H54 (cell line): ENCODE data around the gene NEDD4.
A peak's percentile ranks its signal among the peaks of the same experiment; 100 is the strongest.
"Not testable (repeated sequence)": the region's sequence is repeated elsewhere in the genome, so short reads cannot be mapped to it uniquely, and the experiment has no call there.

ENCODE experiments used
- DNase-seq: peaks from one replicate; pipeline ENCODE4 v3.0.0; 2011; ENCODE audit warnings: low spot score, mixed read lengths; ENCODE audit not compliant: insufficient read length
- FAIRE-seq: peaks from 3 replicates; lab custom pipeline; 2011; peaks lifted over from hg19 to GRCh38; lab: Jason Lieb, UNC
- POLR2A ChIP-seq: IDR thresholded peaks from 2 replicates; pipeline ENCODE4 v1.6.1; 2011; ENCODE audit warnings: low read depth, mild to moderate bottlenecking, low read length

NEDD4 gene

DNA sequence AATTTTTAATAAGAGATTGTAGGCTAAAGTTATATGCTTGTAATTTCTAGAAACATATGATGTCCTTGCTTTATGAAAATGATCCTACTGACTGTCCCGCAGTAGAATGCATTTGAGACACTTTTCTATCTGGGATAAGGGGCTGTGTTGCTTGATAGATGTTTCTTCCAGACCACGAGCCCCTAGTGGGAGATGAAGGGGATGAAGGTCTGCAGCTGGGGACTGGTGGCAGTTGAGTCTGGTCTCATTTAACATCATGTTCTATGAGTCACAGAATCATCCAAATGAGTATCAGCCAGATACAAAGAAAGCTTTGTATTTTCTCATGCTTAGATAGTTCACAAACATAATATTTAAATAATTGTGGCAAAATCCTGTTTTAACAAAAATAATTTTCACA lies 166.2 kb downstream of the NEDD4 start:
- no peak for FAIRE-seq
- no peak for DNase-seq
- no peak for TF ChIP-seq POLR2A

DNA sequence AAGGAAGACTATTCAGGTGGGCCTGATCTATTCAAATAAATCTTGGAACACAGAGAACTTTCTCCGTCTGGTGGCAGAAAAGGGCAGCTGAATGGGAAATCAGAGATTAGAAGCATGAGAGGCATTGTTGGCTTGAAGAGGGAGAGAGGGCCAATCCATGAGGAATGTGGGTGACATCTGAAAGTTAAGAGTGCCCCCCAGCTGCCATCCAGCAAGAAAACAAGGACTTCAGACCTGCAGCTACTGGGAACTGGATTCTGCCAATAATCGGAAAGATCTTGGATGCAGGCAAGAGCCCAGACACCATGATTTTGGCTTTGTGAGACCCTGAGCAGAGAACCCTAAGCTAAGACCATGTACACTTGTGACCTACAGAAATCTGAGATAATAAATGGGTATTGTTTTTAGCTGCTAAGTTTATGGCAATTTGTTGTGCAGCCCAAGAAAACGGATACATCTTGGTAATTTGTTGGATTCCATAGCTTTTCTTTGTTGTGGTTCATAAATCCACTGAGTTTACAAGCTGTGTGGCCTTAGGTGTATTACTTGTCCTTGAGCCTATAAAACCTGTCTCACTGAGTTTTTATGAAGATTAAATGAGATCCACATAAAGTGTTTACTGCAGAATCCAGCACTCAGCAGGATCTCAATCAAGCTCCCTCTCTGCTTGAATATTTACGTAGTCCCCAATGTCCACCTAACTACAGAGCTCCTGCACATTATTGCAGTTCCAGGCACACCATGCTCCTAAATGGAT lies 168.4 kb downstream of the NEDD4 start:
- DNase-seq, result no peak
- no peak for FAIRE-seq
- no peak for TF ChIP-seq POLR2A

DNA sequence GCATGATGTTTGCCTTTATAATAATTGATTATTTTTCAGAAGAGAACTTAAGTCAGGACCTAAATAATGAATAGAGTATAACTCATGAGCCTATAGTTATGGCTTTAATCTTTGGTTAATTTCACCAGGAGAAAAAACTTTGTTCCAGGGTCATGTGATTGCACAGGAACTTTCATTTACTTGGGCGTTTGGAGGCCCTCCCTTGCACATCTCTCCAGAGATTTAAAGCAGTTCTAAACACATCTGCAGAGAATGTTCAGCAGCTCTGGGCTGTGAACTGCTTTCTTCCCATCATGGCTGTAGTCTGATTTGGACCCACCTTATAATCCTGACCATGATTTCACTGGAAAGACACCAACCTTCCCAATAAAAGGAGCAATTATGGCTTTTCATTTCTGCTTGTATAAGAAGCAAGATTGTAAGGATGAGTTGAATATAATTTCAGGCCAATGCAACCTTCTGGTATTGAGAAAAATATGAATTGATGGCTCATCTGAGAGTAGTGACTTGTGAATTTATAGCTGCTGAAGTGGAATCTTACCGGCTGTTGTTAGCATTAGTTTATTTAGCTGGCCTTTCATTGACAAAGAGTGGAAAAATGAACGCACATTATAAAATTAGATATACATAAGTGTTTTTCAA lies 169.6 kb downstream of the NEDD4 start:
- no peak for TF ChIP-seq POLR2A
- no peak for DNase-seq
- FAIRE-seq, result no peak

DNA sequence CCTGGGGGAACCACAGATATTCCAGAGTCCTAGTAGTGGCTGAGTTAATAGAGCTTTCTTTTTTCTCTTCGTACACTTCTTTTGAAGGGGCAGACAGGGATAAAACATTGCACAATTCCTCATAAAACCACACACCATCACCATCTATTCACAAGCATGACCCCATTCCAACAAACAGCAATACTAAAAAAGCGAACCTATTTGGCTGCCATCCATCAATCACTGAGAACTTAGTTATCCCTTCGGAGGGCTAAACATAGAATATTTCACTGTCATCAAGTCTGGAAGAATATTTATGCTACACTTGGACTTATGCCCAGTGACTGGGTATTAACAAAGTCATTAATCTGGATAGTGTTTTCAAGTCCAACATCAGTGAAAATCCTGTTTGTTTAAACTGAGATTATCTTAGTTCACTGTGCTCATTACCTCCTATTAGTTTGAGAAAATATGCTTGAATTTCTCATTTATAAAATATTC lies 170.2 kb downstream of the NEDD4 start:
- no peak for TF ChIP-seq POLR2A
- DNase-seq, result no peak
- no peak for FAIRE-seq

DNA sequence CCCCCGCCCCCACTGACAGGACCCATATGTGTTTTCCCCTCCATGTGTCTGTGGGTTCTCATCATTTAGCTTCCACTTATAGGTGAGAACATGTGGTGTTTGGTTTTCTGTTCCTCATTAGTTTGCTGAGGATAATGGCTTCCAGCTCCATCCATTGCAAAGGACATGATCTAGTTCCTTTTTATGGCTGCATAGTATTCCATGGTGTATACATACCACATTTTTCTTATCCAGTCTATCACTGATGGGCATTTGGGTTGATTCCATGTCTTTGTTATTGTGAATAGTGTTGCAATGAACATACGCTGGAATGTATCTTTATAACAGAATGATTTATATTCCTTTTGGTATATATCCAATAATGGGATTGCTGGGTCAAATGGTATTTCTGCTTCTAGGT lies 171.7 kb downstream of the NEDD4 start:
- FAIRE-seq, DNase-seq: not testable (repeated sequence)

DNA sequence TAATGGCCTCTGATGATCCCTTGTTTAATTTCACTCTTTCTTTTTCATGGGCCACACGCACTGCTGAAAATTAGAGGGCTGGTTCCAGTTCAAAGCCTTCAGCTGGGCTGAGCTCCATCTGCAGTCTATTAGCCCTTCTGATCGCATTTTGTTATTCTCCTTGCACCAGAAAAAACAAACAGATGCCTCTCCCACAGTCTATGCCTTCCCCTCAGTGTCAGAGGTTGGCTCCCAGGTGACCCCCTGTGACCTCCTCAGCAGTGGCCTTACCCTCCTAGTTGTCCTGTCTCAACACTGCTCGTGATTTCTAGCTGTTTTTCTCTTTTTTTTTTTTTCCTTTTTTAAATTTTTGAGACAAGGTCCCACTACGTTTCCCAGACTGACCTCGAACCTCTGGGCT lies 173.4 kb downstream of the NEDD4 start:
- no peak for TF ChIP-seq POLR2A

DNA sequence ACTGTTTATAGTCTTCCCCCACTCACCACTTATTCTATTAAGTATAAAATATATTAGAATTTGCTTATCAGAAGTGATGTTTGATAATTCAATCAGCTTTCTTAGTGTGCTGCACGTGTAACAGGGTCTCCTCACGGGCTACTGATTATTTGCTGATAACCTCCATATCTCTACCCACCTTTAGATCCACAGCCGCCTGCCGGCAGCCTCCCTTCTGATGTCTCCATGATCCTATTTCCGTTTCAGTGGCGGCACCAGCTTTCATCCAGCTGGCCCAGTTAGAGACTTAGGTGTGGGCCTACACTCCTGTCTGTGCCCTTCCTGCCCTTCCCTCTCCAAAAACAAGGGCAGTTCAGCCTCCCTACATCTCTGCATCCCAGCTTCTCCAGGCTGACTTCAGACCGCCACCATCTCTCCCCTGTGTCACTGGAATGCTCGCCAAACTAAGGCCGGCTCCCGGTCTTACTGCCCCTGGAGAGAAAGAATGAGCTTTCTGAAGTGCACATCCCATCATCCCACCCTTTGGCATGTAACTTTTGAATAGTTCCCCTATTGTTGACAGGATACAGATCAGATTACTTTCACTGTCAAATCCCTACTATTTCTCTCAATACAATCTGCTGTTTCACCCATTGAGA lies 173.9 kb downstream of the NEDD4 start:
- no peak for DNase-seq
- TF ChIP-seq POLR2A, result no peak
- FAIRE-seq, result no peak

More for the DNA sequence above, 173.4 kb downstream of the NEDD4 start:
- no peak for FAIRE-seq
- no peak for DNase-seq

DNA sequence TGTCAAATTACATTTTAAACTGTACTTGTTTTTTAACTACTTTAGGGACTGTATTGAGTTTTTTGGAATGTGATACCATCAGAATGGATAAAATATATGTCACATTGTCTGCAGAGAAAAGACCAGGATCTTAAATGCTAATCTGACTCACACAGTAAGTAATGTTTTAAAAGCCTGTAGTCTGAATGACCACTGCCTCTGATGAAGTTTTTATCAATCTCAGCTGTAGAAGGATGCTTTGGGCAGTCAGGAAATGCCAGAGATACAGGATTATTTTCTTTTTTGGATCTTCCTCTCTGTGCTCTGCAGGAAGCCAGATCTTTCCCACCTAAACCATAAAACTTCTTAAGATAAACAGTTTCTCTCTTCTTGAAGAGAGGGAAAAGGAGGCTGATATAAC lies 177.4 kb downstream of the NEDD4 start:
- FAIRE-seq, result no peak
- no peak for TF ChIP-seq POLR2A
- no peak for DNase-seq

DNA sequence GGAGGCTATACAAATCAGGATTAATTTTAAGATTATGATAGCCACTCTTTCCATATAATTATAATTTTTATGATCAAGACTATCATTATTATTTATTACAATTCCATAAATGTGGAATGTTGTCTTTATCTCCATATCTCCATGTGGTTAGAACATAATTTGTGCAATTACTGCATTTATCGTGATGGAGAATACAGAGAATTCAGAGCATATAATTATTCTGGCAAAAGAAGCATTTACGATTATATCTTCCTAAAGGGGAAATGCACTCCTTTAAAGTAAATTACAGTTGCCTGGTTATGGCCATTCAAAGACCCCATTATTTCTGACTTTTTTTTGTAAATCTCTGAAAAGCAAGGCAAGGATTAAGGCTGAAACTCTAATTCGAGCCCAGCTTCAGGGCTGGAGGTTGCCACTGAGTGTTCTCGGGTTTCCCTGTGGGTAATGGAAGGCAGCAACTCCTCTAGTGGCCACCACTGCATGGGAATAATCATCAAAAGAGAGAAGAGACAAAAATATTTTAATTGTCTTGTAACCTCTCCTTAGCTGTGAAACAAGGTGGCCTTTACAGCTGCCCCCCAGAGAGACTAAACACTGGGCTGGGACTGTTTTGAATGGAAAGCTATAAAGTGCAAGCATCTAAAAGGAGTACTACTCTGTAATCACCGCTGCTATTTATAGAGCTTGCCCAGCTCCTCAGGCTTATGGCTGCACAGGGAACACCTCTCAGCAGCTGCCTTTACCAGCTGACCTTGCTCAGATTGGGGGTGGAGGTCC lies 190.6 kb downstream of the NEDD4 start:
- no peak for TF ChIP-seq POLR2A
- DNase-seq, result no peak
- no peak for FAIRE-seq

DNA sequence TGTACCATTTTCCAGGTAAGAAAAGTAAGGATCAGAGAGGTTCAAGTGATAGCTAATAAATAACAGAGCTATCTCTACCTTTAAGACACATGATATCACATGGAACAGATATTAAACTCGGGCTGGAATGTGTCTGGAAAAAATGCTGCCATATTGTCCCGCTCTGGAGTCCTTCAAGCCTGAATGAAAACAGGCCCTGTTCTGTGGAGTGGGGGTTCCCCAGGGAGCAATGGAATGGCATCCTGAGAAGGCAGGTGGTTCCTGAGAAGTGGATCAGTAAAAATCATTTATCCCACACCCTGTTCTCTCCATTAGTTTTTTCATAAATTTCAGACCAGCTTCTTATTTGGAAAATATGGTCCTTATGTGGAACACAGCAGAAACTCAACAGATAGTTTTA lies 193.2 kb downstream of the NEDD4 start:
- FAIRE-seq (no peak), DNase-seq (no peak)
- TF ChIP-seq POLR2A, result no peak

DNA sequence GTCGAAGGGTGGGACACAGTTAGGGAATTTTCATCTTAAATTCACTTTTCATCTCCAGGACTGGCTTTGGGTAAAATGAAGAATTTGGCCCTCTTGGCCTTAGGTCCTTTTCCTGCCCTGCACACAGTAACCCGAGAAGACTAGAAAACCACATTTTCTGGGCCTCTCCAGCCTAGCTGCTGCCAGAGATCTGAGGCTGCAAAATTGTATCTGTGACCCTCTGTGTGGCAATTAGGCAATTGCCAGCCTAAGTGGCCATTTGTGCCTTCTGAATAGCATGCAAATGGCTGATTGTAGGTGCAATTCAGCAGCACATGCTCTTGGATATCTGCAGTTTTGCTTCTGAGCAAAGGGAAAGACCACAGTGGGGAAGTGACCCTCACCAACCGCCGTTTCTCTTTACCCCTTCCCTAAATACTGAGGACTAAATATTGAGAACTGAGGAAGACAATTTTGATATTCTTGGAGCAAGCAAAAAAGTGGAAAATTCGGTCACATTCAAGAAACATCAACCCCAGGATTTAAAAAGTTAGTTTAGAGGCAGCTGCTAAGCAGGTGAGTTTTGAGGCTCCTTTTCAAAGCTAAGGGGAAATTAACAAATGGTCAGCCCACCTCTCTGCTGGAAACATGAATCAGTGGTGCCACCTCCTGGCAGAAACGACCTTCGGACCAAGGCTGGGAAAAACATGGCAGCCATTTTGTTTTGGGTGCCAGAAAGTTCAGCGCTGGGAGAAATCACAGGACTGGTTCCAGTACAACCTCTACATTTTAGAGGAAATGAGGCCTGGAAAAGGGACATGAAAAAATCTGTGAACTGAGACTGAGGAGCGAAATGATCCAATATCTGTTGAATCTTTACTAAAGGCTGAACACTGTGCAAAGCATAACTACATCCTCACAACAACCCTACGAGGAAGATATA lies 193.9 kb downstream of the NEDD4 start:
- FAIRE-seq, result no peak
- peak; percentile 19 for DNase-seq
- no peak for TF ChIP-seq POLR2A

DNA sequence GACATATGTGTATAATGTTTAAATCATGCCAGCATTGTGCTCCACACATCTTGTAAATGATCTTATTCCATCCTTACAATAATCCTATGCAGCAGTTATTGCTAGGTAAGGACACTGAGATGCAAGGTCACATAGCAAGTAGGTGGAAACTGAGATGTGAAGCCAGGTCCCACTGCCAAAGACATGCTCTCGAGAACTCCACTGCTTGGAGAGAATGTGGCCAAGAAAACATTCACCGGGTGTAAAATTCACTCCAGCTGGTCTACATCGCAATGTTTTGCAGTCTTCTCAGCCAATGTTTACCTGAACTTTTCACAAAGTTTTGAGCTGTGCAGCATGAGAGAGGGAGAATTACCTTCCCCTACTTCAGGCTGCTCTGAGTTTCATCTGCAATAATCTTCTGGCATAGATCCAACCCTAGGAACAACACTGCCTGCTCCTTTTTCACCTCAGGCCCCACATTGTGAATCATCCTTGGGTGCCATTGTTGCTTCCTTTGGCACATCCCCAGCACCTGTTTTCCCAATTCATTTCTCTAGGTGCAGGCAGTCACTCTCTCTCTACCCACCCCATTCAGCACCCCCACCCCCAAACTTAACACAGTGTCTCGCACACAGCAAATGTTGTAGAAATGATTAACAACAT lies 197.0 kb downstream of the NEDD4 start:
- no peak for DNase-seq
- TF ChIP-seq POLR2A, result no peak
- FAIRE-seq, result no peak

DNA sequence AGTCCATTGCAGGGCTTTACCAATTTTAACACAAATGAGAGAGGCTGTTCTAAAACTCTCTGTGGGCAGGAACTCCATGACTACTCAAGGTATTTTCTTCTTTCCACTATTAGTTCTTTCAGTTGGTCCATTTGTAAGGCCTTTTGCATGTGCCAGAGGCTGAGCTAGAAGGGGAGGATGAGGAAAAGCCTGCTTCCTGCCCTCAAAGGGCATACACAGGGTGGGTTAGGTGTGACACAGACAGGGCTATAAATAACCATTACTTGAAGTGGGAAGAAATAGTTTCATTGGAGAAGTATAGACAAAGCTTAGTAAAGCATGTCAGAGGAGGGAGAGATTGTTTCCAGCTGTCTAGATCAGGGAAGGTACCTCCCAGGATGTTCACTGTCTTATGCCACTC lies 198.4 kb downstream of the NEDD4 start:
- TF ChIP-seq POLR2A, result no peak
- FAIRE-seq, result no peak
- no peak for DNase-seq
